ENCODE measurements around the gene ADGRL3.

The ADGRL3 gene

GRCh38 chr4:61532336-61533000 lies 332.3 kb downstream of the ADGRL3 start:
- Mint-ChIP-seq H3K9me3 (no peaks in the 10 kb centered on the region), H3K27ac (no peak overlapping the region), H3K27me3 (no peaks in the 10 kb centered on the region)

GRCh38 chr4:61533140-61533539 lies 333.0 kb downstream of the ADGRL3 start:
- Mint-ChIP-seq H3K36me3 (no peaks in the 10 kb centered on the region), H3K9me3 (peaks cover 5% of the 10 kb centered on the region), H3K27ac (no peak overlapping the region), H3K4me1 (no peaks in the 10 kb centered on the region), H3K4me3 (no peak overlapping the region), H3K27me3 (no peaks in the 10 kb centered on the region)

More at GRCh38 chr4:61532336-61533000, 332.3 kb downstream of the ADGRL3 start:
- Mint-ChIP-seq H3K4me3 (no peak overlapping the region), H3K36me3 (no peaks in the 10 kb centered on the region), H3K4me1 (no peaks in the 10 kb centered on the region)

- Mint-ChIP-seq H3K36me3 (no peaks in the 10 kb centered on the region), H3K27ac (no peak overlapping the region), H3K9me3 (peaks cover 13% of the 10 kb centered on the region), H3K4me3 (no peak overlapping the region), H3K27me3 (no peaks in the 10 kb centered on the region), H3K4me1 (no peaks in the 10 kb centered on the region)
These were observed 340.8 kb downstream of the ADGRL3 start for GRCh38 chr4:61540944-61541343.

GRCh38 chr4:61541459-61541858 lies 341.3 kb downstream of the ADGRL3 start:
- Mint-ChIP-seq H3K27ac (no peak overlapping the region), H3K36me3 (no peaks in the 10 kb centered on the region), H3K27me3 (no peaks in the 10 kb centered on the region), H3K4me1 (no peaks in the 10 kb centered on the region), H3K4me3 (no peak overlapping the region), H3K9me3 (peaks cover 13% of the 10 kb centered on the region)

- Mint-ChIP-seq H3K36me3 (no peaks in the 10 kb centered on the region), H3K9me3 (peaks cover 5% of the 10 kb centered on the region), H3K4me3 (no peak overlapping the region), H3K4me1 (no peaks in the 10 kb centered on the region), H3K27ac (no peak overlapping the region), H3K27me3 (no peaks in the 10 kb centered on the region)
These were observed 343.9 kb downstream of the ADGRL3 start for GRCh38 chr4:61543976-61544375.

GRCh38 chr4:61545902-61546480 lies 345.9 kb downstream of the ADGRL3 start:
- H3K27ac Mint-ChIP-seq, result no peak overlapping the region
- H3K9me3 Mint-ChIP-seq, result peaks cover 1% of the 10 kb centered on the region
- no peaks in the 10 kb centered on the region for H3K36me3 Mint-ChIP-seq
- no peaks in the 10 kb centered on the region for H3K4me1 Mint-ChIP-seq
- no peaks in the 10 kb centered on the region for H3K27me3 Mint-ChIP-seq
- no peak overlapping the region for H3K4me3 Mint-ChIP-seq

- no peak overlapping the region for H3K27ac Mint-ChIP-seq
- H3K36me3 Mint-ChIP-seq, result no peaks in the 10 kb centered on the region
- H3K4me1 Mint-ChIP-seq, result no peaks in the 10 kb centered on the region
- no peak overlapping the region for H3K4me3 Mint-ChIP-seq
- no peaks in the 10 kb centered on the region for H3K9me3 Mint-ChIP-seq
- H3K27me3 Mint-ChIP-seq, result no peaks in the 10 kb centered on the region
These were observed 349.2 kb downstream of the ADGRL3 start for GRCh38 chr4:61549336-61549735.

- no peak overlapping the region for H3K4me3 Mint-ChIP-seq
- H3K27me3 Mint-ChIP-seq, result no peaks in the 10 kb centered on the region
- peaks cover 5% of the 10 kb centered on the region for H3K9me3 Mint-ChIP-seq
- no peak overlapping the region for H3K27ac Mint-ChIP-seq
- H3K4me1 Mint-ChIP-seq, result no peaks in the 10 kb centered on the region
- H3K36me3 Mint-ChIP-seq, result no peaks in the 10 kb centered on the region
These were observed 353.5 kb downstream of the ADGRL3 start for GRCh38 chr4:61553557-61554125.

GRCh38 chr4:61555789-61556188 lies 355.7 kb downstream of the ADGRL3 start:
- Mint-ChIP-seq H3K27me3 (no peaks in the 10 kb centered on the region), H3K4me1 (no peaks in the 10 kb centered on the region), H3K36me3 (no peaks in the 10 kb centered on the region), H3K4me3 (no peak overlapping the region), H3K9me3 (peaks cover 5% of the 10 kb centered on the region), H3K27ac (no peak overlapping the region)

- Mint-ChIP-seq H3K27ac (no peak overlapping the region), H3K4me3 (no peak overlapping the region), H3K4me1 (no peaks in the 10 kb centered on the region), H3K27me3 (no peaks in the 10 kb centered on the region), H3K36me3 (no peaks in the 10 kb centered on the region), H3K9me3 (peaks cover 5% of the 10 kb centered on the region)
These were observed 356.2 kb downstream of the ADGRL3 start for GRCh38 chr4:61556277-61556676.

- peaks cover 11% of the 10 kb centered on the region for H3K9me3 Mint-ChIP-seq
- H3K4me3 Mint-ChIP-seq, result no peak overlapping the region
- H3K27ac Mint-ChIP-seq, result no peak overlapping the region
- H3K27me3 Mint-ChIP-seq, result no peaks in the 10 kb centered on the region
- no peaks in the 10 kb centered on the region for H3K4me1 Mint-ChIP-seq
- H3K36me3 Mint-ChIP-seq, result no peaks in the 10 kb centered on the region
These were observed 359.3 kb downstream of the ADGRL3 start for GRCh38 chr4:61559396-61559795.

- Mint-ChIP-seq H3K4me1 (no peaks in the 10 kb centered on the region), H3K9me3 (peaks cover 8% of the 10 kb centered on the region), H3K27me3 (no peaks in the 10 kb centered on the region), H3K36me3 (no peaks in the 10 kb centered on the region), H3K27ac (no peak overlapping the region), H3K4me3 (no peak overlapping the region)
These were observed 360.9 kb downstream of the ADGRL3 start for GRCh38 chr4:61561028-61561427.

- Mint-ChIP-seq H3K9me3 (peaks cover 4% of the 10 kb centered on the region), H3K4me3 (no peak overlapping the region), H3K27me3 (no peaks in the 10 kb centered on the region), H3K27ac (no peak overlapping the region), H3K4me1 (no peaks in the 10 kb centered on the region), H3K36me3 (no peaks in the 10 kb centered on the region)
These were observed 371.8 kb downstream of the ADGRL3 start for GRCh38 chr4:61571761-61572559.

- no peak overlapping the region for H3K27ac Mint-ChIP-seq
- H3K36me3 Mint-ChIP-seq, result no peaks in the 10 kb centered on the region
- H3K9me3 Mint-ChIP-seq, result no peaks in the 10 kb centered on the region
- H3K4me1 Mint-ChIP-seq, result no peaks in the 10 kb centered on the region
- H3K27me3 Mint-ChIP-seq, result no peaks in the 10 kb centered on the region
- no peak overlapping the region for H3K4me3 Mint-ChIP-seq
These were observed 375.7 kb downstream of the ADGRL3 start for GRCh38 chr4:61575796-61576195.

- Mint-ChIP-seq H3K27me3 (no peaks in the 10 kb centered on the region), H3K9me3 (peaks cover 8% of the 10 kb centered on the region), H3K4me1 (no peaks in the 10 kb centered on the region), H3K36me3 (no peaks in the 10 kb centered on the region), H3K27ac (no peak overlapping the region), H3K4me3 (no peak overlapping the region)
These were observed 379.7 kb downstream of the ADGRL3 start for GRCh38 chr4:61579786-61580185.
